HT-29 (cell line): ENCODE data around the gene DPYD. TPM values are rescaled to one million over a fixed set of nuclear protein-coding genes. Genes with fewer than 3 reads are reported as not detected.

Experiments
- DNase-seq: peaks from one replicate; pipeline ENCODE4 v3.0.0-alpha.2; 2015; ENCODE audit warnings: low spot score
- total RNA-seq: library from RNA; depleted of rRNA; stranded (reverse); fragments of >200 nt; shearing (Covaris generic); gene quantifications from 2 replicates; pipeline ENCODE4 v1.2.3, GENCODE V29; 2014

The DPYD gene
- total RNA-seq, 1 experiment from 2014 or later: 2.1 TPM

DNA sequence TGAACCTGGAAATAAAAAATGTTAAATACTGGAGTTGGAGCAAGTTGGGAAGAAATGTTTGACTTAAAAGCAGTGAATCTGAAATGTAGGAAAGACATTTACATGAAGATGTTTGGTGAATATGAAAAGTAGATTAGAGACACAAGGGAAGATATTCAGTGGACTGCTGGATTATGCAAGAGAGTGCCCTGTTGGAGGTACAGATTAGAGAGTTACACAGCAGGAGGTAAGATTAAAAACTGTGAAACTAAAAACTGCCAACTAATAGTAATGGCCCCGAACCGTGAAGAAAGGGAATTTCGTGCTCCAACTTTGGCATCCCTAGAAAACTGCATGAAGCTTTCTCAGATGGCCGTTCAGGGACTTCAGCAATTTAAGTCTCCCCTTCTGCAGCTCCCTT lies 375.4 kb downstream of the DPYD start:
- no peak for DNase-seq

DNA sequence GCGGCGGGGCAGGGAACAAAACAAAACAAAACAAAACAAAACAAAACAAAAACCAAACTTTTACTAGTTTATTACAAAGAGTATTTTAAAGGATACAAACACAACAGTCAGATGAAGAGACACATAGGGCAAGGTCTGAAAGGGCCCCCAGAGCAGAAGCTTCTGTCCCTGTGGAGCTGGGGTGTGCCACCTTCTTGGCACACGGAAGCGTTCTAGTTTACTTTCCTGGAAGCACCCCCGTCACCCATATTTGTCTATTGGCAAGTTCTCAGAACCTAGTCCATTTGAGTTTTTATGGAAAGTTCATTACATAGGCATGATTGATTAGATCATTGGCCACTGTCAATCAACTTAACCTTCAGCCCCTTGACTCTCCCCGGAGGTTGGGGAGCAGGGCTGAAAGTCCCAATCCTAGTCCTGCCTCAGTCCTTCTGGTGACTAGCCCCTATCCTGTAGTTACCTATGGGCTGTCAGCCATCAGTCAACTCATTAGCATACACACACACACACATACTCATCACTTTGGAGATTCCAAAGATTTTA lies 380.4 kb downstream of the DPYD start:
- DNase-seq: no peak

- no peak for DNase-seq
These were observed 382.7 kb downstream of the DPYD start for GRCh38 chr1:97538113-97538512.

- peak; percentile 45 for DNase-seq
These were observed 387.5 kb downstream of the DPYD start for GRCh38 chr1:97533358-97533757.

GRCh38 chr1:97529600-97529999 lies 391.2 kb downstream of the DPYD start:
- no peak for DNase-seq

DNA sequence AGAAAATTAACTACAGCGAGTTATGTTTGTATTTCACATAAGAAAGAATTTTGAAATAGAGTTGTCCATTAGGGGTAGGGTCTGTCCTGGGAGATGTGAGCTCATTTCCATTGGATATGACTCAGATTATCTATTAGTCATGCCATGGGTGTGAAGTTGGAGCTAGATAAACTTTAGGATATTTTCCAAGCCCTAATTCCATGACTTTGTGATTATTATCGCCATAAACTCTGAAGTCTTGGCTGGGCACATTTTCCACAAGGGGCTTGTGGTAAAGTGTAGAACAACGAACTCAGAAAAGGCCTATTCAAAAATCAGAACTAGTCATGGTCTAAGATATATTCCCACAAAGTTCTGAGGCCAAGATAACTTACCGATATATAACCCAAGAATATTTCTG lies 396.6 kb downstream of the DPYD start:
- DNase-seq: no peak

DNA sequence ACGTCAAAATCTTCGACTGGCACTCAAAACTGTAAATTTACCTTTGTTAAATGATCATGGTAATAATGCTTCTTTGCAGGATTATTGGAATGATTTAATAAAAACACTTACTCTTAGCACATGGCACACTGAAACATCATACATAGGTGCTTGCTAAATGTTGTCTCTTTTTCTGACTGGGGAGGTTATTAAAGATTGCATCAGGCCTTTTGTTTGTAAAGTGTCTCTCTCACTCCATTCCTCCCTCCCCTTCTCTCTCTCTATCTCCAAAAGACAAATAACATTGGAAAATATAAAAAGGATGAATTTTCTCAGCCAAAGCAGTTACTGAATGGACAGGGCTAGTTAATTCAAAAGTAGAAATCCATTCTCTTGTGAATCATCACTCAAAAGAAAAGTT lies 404.2 kb downstream of the DPYD start:
- DNase-seq: no peak

GRCh38 chr1:97508653-97509218 lies 412.1 kb downstream of the DPYD start:
- DNase-seq: no peak

GRCh38 chr1:97507863-97508262 lies 413.0 kb downstream of the DPYD start:
- DNase-seq: no peak

DNA sequence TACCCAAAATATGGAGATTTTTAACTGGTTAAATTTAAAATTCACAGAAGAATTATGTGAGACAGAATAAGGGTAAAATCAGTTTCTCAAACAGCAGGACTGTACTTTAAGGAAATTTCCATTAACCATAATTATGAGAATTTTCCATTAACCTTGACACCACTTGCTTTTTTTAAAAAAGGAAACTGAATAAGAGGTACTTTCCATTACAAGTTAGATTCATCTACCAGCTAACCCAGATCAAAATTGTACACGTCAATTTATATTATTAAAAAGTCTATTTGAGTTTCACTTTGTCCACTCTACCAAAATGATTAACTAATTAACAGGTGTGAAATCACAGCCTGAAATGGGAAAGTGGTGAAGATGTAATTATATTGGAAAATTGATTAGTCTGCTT lies 414.5 kb downstream of the DPYD start:
- DNase-seq: no peak

- no peak for DNase-seq
These were observed 415.0 kb downstream of the DPYD start for GRCh38 chr1:97505816-97506215.

GRCh38 chr1:97505289-97505688 lies 415.5 kb downstream of the DPYD start:
- no peak for DNase-seq

DNA sequence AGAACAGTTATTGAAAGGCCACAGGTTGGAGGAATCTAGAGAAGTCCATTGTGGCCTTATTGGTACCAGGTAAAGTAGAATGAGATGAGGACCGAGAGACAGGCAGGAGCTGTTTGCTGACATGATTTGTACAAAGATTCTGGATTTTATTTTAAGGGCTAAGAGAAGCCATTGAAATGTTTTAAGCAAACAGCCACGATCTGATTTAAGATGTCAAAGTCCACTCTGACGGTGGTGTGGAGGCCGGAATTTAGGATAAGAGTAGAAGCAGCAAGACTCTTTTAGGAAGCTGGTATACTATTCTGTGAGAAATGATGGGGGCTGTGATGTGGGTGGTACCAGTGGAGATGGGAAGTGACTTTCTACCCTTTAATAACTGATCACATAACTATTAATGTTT lies 418.5 kb downstream of the DPYD start:
- no peak for DNase-seq

GRCh38 chr1:97501628-97502027 lies 419.2 kb downstream of the DPYD start:
- DNase-seq: no peak

DNA sequence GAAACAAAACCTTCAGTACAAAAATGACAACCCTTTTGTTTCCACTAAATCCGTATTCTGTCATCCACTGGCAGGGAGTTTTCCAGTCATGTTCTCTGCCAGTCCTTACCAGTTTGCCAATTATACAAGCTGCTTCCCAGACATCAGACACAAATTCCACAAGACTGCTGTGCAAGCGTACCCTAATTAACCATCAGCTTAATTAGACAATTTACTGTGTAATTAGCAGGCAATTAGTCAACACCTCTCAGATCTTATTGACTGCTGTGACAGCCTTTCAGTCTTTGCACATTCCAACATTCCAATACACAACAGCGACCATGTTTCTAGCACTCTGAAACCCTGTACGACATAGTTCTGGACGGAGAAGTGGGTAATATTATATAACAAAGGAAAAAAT lies 420.1 kb downstream of the DPYD start:
- DNase-seq: no peak

- DNase-seq: no peak
These were observed 421.2 kb downstream of the DPYD start for GRCh38 chr1:97499667-97500066.

GRCh38 chr1:97489834-97490233 lies 431.0 kb downstream of the DPYD start:
- peak; percentile 49 for DNase-seq

DNA sequence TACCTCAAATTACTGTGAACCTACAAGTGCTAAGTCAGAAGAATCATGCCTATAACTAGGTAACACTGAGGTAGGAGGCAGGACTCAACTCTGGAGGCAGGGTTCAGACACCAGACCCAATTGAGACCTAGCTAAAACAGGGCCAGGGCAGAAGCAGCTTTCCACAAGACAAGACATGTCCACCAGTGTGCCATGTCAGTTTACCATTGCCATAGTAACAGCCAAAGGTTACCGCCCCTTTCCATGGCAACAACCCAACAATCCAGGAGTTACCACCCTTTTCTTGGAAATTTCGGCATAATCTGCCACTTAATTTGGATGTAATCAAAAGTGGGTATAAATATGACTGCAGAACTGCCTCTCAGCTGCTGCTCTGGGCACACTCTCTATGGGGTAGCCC lies 432.3 kb downstream of the DPYD start:
- DNase-seq: no peak

DNA sequence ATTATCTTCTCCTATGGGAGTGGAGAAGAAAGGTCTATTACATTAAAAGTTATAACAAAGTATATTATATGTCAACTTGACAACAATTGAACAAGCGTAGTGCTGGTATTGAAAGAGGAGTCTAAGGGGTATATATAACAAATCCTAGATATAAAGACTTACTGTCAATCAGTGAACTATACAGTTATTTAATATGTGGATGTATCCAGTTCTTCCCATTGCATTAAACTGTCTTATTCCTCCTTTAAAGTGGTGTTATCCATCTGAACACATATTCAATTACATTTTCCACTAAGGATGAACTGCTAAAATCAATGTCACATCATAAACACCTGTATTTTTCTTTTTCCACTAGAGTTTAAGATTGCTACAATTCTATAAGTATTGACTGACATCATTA lies 438.8 kb downstream of the DPYD start:
- DNase-seq: no peak

DNA sequence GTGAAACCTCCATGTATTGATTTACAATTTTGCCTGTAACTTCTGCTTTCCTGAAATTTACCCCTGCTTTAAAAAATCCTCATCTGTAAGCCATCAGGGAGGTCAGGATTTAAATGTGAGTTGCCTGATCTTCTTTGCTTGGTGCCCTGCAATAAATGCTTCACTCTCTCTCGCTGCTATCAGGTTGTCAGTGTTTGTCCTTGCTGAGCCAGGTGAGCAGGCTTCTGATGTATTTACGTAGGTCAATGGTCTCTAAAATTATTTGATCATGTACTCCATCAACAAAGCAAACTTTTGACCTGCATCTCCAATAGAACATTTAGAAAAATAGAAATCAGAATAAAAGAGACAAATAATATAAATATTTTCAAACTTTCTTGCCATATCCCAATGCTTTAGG lies 453.4 kb downstream of the DPYD start:
- DNase-seq: no peak

GRCh38 chr1:97464305-97464704 lies 456.5 kb downstream of the DPYD start:
- no peak for DNase-seq

DNA sequence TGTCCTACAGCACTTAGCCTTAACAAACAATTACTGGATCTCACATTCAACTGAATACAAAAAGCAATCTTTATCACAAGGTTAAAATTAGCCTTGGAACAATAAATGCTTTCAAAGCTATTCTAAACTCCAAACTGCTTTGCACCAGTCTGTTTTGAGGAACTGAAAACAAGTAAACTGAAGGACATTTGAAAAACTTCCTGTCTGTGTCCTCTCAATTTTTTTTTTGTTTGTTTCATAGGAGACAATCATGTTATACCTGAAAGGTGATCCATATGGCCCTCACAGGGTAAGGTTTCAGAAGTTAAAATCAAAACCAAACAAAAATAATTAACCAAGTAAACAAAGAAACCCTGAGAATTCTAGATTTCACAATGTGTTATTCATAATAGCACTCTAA lies 459.1 kb downstream of the DPYD start:
- DNase-seq: no peak

DNA sequence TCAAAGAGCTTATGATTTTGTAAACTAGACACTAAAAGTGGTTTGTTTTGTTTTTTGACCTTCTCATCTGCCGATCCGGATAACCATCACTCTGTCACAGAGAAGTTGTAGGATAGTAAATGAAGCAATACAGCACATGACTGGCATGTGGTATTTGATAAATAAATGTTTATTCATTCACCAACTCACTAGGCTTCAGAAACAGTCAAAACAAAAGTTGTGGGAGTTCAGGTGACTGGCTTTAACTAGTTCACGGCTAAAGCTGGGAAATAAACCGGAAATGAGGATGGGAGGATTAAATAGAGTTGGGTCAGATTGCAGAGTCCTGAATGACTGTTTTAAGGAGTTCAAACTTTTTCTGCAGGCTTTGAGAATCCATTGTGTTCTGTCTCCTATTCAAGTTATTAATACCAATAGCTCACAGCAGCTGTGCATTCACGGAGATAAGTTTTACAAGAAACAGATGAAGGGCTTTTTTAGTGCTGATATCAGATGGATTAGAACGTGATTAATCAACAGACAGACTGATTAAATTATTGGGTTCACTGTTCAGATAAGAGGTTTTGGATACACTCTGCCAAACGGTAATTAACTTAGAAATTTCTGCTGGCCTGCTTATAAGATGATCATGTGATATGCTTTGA lies 463.3 kb downstream of the DPYD start:
- no peak for DNase-seq

GRCh38 chr1:97451944-97452343 lies 468.9 kb downstream of the DPYD start:
- DNase-seq: no peak
